GM18951 (cell line): ENCODE measurements around the gene SYP.

Source experiments
- POLR2A ChIP-seq: IDR thresholded peaks from 4 replicates; pipeline ENCODE4 v1.6.1; 2011; ENCODE audit warnings: mild to moderate bottlenecking; ENCODE audit not compliant: insufficient read length, insufficient read depth; ENCODE audit errors: extremely low read depth
- in situ Hi-C: fragments of 300-500 bp; cut with MboI; formaldehyde crosslinking; loops from one replicate; pipeline ENCODE4 v1.12.0; 2022; ENCODE audit warnings: low sequenced_read_pairs, mixed read lengths, inconsistent platforms; ENCODE audit not compliant: unreplicated experiment

Gene SYP

GRCh38 chrX:49199906-49200771, at the start of gene SYP:
Gene SYP, minus strand, starts transcription at chrX:49200193. Its CDS starts 7 bp downstream, at chrX:49200186.
- in situ Hi-C loops, result no loop called here
- peak; percentile 84 for TF ChIP-seq POLR2A

GRCh38 chrX:49249616-49250015, 49.6 kb upstream of the SYP start:
- no peak for TF ChIP-seq POLR2A
- in situ Hi-C loops, result no loop called here

- in situ Hi-C loops, result no loop called here
- no peak for TF ChIP-seq POLR2A
Observed at GRCh38 chrX:49249071-49249470, 49.1 kb upstream of the SYP start.

- no peak for TF ChIP-seq POLR2A
- in situ Hi-C loops, result no loop called here
Observed at GRCh38 chrX:49247916-49248811, 48.2 kb upstream of the SYP start.

- in situ Hi-C loops, result no loop called here
- TF ChIP-seq POLR2A, result no peak
Observed at GRCh38 chrX:49247346-49247745, 47.4 kb upstream of the SYP start.

- TF ChIP-seq POLR2A, result no peak
- in situ Hi-C loops, result no loop called here
Observed at GRCh38 chrX:49246541-49246940, 46.5 kb upstream of the SYP start.

GRCh38 chrX:49244207-49244606, 44.2 kb upstream of the SYP start:
- in situ Hi-C loops, result no loop called here
- TF ChIP-seq POLR2A, result no peak

- TF ChIP-seq POLR2A, result no peak
- in situ Hi-C loops, result no loop called here
Observed at GRCh38 chrX:49243166-49243565, 43.2 kb upstream of the SYP start.

- no peak for TF ChIP-seq POLR2A
- in situ Hi-C loops, result no loop called here
Observed at GRCh38 chrX:49242545-49243066, 42.6 kb upstream of the SYP start.

- in situ Hi-C loops, result no loop called here
- TF ChIP-seq POLR2A, result no peak
Observed at GRCh38 chrX:49238735-49239134, 38.7 kb upstream of the SYP start.

GRCh38 chrX:49237060-49237459, 37.1 kb upstream of the SYP start:
- in situ Hi-C loops, result no loop called here
- TF ChIP-seq POLR2A, result no peak

- in situ Hi-C loops, result no loop called here
- TF ChIP-seq POLR2A, result no peak
Observed at GRCh38 chrX:49233887-49234555, 34.0 kb upstream of the SYP start.

GRCh38 chrX:49233176-49233575, 33.2 kb upstream of the SYP start, which contains the start of gene CACNA1F:
Gene CACNA1F, minus strand, starts transcription at chrX:49233340. Its CDS starts 31 bp downstream, at chrX:49233309.
- in situ Hi-C loops, result no loop called here
- no peak for TF ChIP-seq POLR2A
